MM.1S (cell line): ENCODE measurements around the gene TMEM270.

ENCODE experiments used
- DNase-seq: peaks from one replicate; pipeline ENCODE4 v3.0.0-alpha.2; 2015
- H2AFZ ChIP-seq: fragments of 300-600 bp; sonication (generic); 2 replicates; pipeline ENCODE4 v1.6.0; 2016; ENCODE audit warnings: antibody characterized with exemption, low read length
- H3F3A ChIP-seq: fragments of 300-600 bp; sonication (generic); 2 replicates; pipeline ENCODE4 v1.6.1; 2016; ENCODE audit warnings: mild to moderate bottlenecking, antibody characterized with exemption, low read length, moderate library complexity, mixed read lengths; ENCODE audit not compliant: insufficient read depth
- H3K27ac ChIP-seq: fragments of 300-600 bp; sonication (generic); 2 replicates; pipeline ENCODE4 v1.5.1; 2016; ENCODE audit warnings: mild to moderate bottlenecking, low read length
- H3K27me3 ChIP-seq: fragments of 300-600 bp; sonication (generic); replicated peaks from 2 replicates; pipeline ENCODE4 v1.6.0; 2016; ENCODE audit warnings: low read length; ENCODE audit not compliant: insufficient read depth
- H3K36me3 ChIP-seq: fragments of 300-600 bp; sonication (generic); replicated peaks from 2 replicates; pipeline ENCODE4 v1.6.1; 2016; ENCODE audit warnings: mild to moderate bottlenecking, low read length, mixed read lengths; ENCODE audit not compliant: insufficient read depth
- H3K4me1 ChIP-seq: fragments of 300-600 bp; sonication (generic); 2 replicates; pipeline ENCODE4 v1.6.1; 2016; ENCODE audit warnings: low read length, mixed read lengths
- H3K4me2 ChIP-seq: fragments of 300-600 bp; sonication (generic); 2 replicates; pipeline ENCODE4 v1.6.0; 2016; ENCODE audit warnings: low read depth, low read length
- H3K4me3 ChIP-seq: fragments of 300-600 bp; sonication (generic); 2 replicates; pipeline ENCODE4 v1.5.1; 2016; ENCODE audit warnings: low read length, mixed read lengths
- H3K79me2 ChIP-seq: fragments of 300-600 bp; sonication (generic); 2 replicates; pipeline ENCODE4 v1.6.1; 2016; ENCODE audit warnings: mixed run types, low read length, mixed read lengths
- H3K9ac ChIP-seq: fragments of 300-600 bp; sonication (generic); 2 replicates; pipeline ENCODE4 v1.6.1; 2016; ENCODE audit warnings: low read length, mixed read lengths
- H3K9me2 ChIP-seq: fragments of 300-600 bp; sonication (generic); replicated peaks from 2 replicates; pipeline ENCODE4 v1.6.1; 2016; ENCODE audit warnings: mild to moderate bottlenecking, low read length, mixed read lengths; ENCODE audit not compliant: insufficient read depth
- H3K9me3 ChIP-seq: fragments of 300-600 bp; sonication (generic); replicated peaks from 2 replicates; pipeline ENCODE4 v1.6.1; 2016; ENCODE audit warnings: mild to moderate bottlenecking, low read length, mixed read lengths; ENCODE audit not compliant: insufficient read depth
- H4K20me1 ChIP-seq: fragments of 300-600 bp; sonication (generic); 2 replicates; pipeline ENCODE4 v1.6.1; 2016; ENCODE audit warnings: mild to moderate bottlenecking, low read length, moderate library complexity, mixed read lengths; ENCODE audit not compliant: insufficient read depth
- EZH2 ChIP-seq: fragments of 300-600 bp; sonication (generic); optimal IDR thresholded peaks from 2 replicates; pipeline ENCODE3; 2017; ENCODE audit warnings: low read depth, mild to moderate bottlenecking, antibody characterized with exemption, low read length, mixed read lengths
- EZH2phosphoT487 ChIP-seq: fragments of 300-600 bp; sonication (generic); IDR thresholded peaks from 2 replicates; pipeline ENCODE4 v1.6.1; 2018; ENCODE audit warnings: antibody characterized with exemption, low read length
- TF ChIP-seq, protein P1 (sequence below): fragments of 300-600 bp; sonication (generic); IDR thresholded peaks from 2 replicates; pipeline ENCODE4 v1.5.1; 2016; ENCODE audit warnings: antibody characterized with exemption, low read length, mixed read lengths

The TMEM270 gene, protein sequence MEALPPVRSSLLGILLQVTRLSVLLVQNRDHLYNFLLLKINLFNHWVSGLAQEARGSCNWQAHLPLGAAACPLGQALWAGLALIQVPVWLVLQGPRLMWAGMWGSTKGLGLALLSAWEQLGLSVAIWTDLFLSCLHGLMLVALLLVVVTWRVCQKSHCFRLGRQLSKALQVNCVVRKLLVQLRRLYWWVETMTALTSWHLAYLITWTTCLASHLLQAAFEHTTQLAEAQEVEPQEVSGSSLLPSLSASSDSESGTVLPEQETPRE

GRCh38 chr7:73860859-73861258 is at the start of gene TMEM270:
Gene TMEM270 (plus strand): TSS chr7:73861159. CDS start chr7:73861195, 36 bp downstream.
- Histone ChIP-seq H3K4me1 (no peaks in the 10 kb centered on the region), H3K27ac (no peak within 1 kb of the TSS), H3K79me2 (no peaks in the 10 kb centered on the region), H3K4me3 (no peak within 1 kb of the TSS), H3K9me3 (no peaks in the 10 kb centered on the region), H3K36me3 (no peaks in the 10 kb centered on the region), H3K9me2 (no peaks in the 10 kb centered on the region), H3F3A (no peaks in the 10 kb centered on the region), H4K20me1 (no peaks in the 10 kb centered on the region), H2AFZ (no peak within 1 kb of the TSS), H3K27me3 (no peaks in the 10 kb centered on the region), H3K4me2 (no peak within 1 kb of the TSS), H3K9ac (no peak within 1 kb of the TSS)
- TF ChIP-seq EZH2 (no peak), EZH2phosphoT487 (no peak)
- TF ChIP-seq, protein P1, sequence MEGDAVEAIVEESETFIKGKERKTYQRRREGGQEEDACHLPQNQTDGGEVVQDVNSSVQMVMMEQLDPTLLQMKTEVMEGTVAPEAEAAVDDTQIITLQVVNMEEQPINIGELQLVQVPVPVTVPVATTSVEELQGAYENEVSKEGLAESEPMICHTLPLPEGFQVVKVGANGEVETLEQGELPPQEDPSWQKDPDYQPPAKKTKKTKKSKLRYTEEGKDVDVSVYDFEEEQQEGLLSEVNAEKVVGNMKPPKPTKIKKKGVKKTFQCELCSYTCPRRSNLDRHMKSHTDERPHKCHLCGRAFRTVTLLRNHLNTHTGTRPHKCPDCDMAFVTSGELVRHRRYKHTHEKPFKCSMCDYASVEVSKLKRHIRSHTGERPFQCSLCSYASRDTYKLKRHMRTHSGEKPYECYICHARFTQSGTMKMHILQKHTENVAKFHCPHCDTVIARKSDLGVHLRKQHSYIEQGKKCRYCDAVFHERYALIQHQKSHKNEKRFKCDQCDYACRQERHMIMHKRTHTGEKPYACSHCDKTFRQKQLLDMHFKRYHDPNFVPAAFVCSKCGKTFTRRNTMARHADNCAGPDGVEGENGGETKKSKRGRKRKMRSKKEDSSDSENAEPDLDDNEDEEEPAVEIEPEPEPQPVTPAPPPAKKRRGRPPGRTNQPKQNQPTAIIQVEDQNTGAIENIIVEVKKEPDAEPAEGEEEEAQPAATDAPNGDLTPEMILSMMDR: no peak
- no peak for DNase-seq

DNA sequence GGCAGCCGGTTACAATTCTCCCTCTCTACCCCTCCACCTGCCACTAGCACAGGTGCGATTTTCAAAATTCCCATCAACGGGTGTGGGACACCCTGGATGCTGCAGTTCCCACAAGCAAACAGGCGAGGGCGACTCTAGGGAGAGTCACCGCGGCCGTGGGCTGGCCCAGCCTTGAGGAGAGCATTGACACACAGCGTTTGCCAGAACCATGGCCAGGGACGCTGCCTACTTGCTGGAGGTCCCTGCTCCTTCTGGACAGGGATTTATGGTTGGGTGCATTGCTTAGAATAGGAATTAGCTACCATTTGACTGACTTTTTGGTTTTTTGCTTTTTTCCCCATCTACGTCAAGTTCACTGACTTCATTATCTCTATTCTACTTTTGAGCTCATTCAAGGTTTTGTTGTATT is 49.2 kb upstream of the TMEM270 start:
- Histone ChIP-seq H2AFZ (no peak overlapping the region), H3K4me2 (no peak overlapping the region)

DNA sequence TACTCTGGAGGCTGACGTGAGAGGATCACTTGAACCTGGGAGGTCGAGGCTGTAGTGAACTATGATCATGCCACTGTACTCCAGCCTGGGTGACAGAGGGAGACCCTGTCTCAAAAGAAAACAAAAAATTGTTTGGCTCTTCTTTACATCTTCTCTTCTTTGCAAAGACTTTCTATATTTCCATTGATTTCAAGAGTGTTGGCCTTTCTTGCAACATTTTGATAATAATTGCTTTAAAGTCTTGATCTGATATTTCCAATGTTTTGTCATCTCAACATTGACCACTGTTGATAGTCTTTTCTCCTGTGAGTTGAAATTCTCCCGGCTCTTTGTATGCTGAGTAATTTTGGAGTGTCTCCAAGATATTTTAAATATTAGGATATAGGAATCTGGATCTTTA is 48.0 kb upstream of the TMEM270 start:
- Histone ChIP-seq H2AFZ (no peak overlapping the region), H3K36me3 (no peaks in the 10 kb centered on the region), H3K79me2 (no peaks in the 10 kb centered on the region), H4K20me1 (no peaks in the 10 kb centered on the region), H3K4me3 (no peak overlapping the region), H3K4me2 (no peak overlapping the region), H3K27ac (no peak overlapping the region), H3F3A (no peaks in the 10 kb centered on the region), H3K9ac (no peak overlapping the region), H3K4me1 (no peaks in the 10 kb centered on the region), H3K9me2 (no peaks in the 10 kb centered on the region), H3K9me3 (no peaks in the 10 kb centered on the region), H3K27me3 (peaks cover 3% of the 10 kb centered on the region; the same call in 1 of the 2 replicates)
- no peak for DNase-seq
- TF ChIP-seq, protein P1: no peak
- TF ChIP-seq EZH2phosphoT487: no peak
- TF ChIP-seq EZH2: no peak

More for the DNA sequence above, 49.2 kb upstream of the TMEM270 start:
- no peaks in the 10 kb centered on the region for H3F3A ChIP-seq
- DNase-seq: peak; percentile 72
- H3K9ac ChIP-seq: no peak overlapping the region
- H3K9me2 ChIP-seq: no peaks in the 10 kb centered on the region
- H3K27ac ChIP-seq: no peak overlapping the region
- no peak overlapping the region for H3K4me3 ChIP-seq
- no peak for TF ChIP-seq EZH2phosphoT487
- no peak for TF ChIP-seq EZH2
- TF ChIP-seq, protein P1: peak; percentile 91
- H4K20me1 ChIP-seq: no peaks in the 10 kb centered on the region
- no peaks in the 10 kb centered on the region for H3K9me3 ChIP-seq
- no peaks in the 10 kb centered on the region for H3K36me3 ChIP-seq
- peaks cover 3% of the 10 kb centered on the region; the same call in 1 of the 2 replicates for H3K27me3 ChIP-seq
- no peaks in the 10 kb centered on the region for H3K4me1 ChIP-seq
- no peaks in the 10 kb centered on the region for H3K79me2 ChIP-seq
